Measurements from ENCODE around the gene MSL1. TPM values are rescaled to one million over a fixed set of nuclear protein-coding genes. Genes with fewer than 3 reads are reported as not detected.

MSL1 gene
- total and polyA plus RNA-seq, 2 of the 13 experiments (the other 11 are each of a cell fraction or from before 2014, with no cell fraction given) = 63.8 to 88.5 TPM

GRCh38 chr17:40173091-40173777 lies 51.5 kb downstream of the MSL1 start (continued):
- TF ChIP-seq TARDBP (CRISPR knock-in tag; IDR thresholded peaks at IDR 0.05) (peak; percentile 69), WIZ (CRISPR knock-in tag; IDR thresholded peaks at IDR 0.05) (no peak), POLR2A (IDR thresholded peaks at IDR 0.05; ENCODE audit: insufficient read depth in 1 of 2, low read depth in 2 of 2, low read length in 2 of 2) (no peak), ZNF746 (CRISPR knock-in tag; IDR thresholded peaks at IDR 0.05) (no peak), ZNF124 (CRISPR knock-in tag; IDR thresholded peaks at IDR 0.05) (peak; percentile 66; the same call in 1 of the 2 replicates), ELF3 (CRISPR knock-in tag; IDR thresholded peaks at IDR 0.05) (peak; percentile 77), ZGPAT (CRISPR knock-in tag; IDR thresholded peaks at IDR 0.05) (peak; percentile 63), PCBP2 (optimal IDR thresholded peaks at IDR 0.05; ENCODE audit: low read depth, low read length, poor library complexity, severe bottlenecking) (no peak), FOXP1 (IDR thresholded peaks at IDR 0.05) (no peak), FOXP1 (CRISPR knock-in tag; IDR thresholded peaks at IDR 0.05) (peak; percentile 65; the same call in 1 of the 2 replicates), CREB1 (IDR thresholded peaks at IDR 0.05) (no peak), CREB1 (CRISPR knock-in tag; IDR thresholded peaks at IDR 0.05) (no peak), TEF (CRISPR knock-in tag; IDR thresholded peaks at IDR 0.05) (no peak), NR0B2 (CRISPR knock-in tag; IDR thresholded peaks at IDR 0.05) (no peak), AGO2 (optimal IDR thresholded peaks at IDR 0.05; ENCODE audit: low read depth, low read length) (no peak), SP140L (CRISPR knock-in tag; IDR thresholded peaks at IDR 0.05; ENCODE audit: borderline replicate concordance) (no peak), ZNF646 (CRISPR knock-in tag; IDR thresholded peaks at IDR 0.05) (no peak), MAFF (IDR thresholded peaks at IDR 0.05; ENCODE audit: low read depth, low read length) (no peak), PREB (CRISPR knock-in tag; IDR thresholded peaks at IDR 0.05) (no peak), KDM1A (CRISPR knock-in tag; IDR thresholded peaks at IDR 0.05) (no peak; the same call in 1 of the 2 replicates), CHCHD3 (CRISPR knock-in tag; IDR thresholded peaks at IDR 0.05) (no peak), ZNF282 (IDR thresholded peaks at IDR 0.05; ENCODE audit: partially characterized antibody) (no peak), ZNF510 (CRISPR knock-in tag; IDR thresholded peaks at IDR 0.05; ENCODE audit: low read depth) (no peak)
